ENCODE results near the gene LGR5. TPM values are rescaled to one million over a fixed set of nuclear protein-coding genes. Genes with fewer than 3 reads are reported as not detected.

Gene LGR5
- total RNA-seq, 1 experiment from 2014 or later, result not detected

DNA sequence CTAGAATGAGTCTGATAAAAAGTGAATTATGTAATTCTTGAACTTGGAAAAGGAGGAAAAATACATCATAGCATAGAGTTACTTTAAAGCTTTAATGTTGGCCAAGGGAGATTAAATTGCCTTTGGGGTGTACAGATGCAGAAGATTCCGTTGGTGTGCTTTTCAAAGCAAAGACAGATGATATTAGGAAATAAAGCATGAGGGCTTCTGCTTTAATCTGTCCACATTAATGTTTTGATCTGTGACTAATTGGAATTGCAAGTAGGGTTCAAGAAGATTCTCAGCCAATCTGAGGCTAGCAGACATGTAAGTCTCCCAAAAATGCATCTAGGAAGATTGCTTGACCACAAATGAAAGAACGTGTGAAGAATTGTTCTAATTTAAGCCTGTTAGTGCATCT is 35.2 kb downstream of the LGR5 start:
- Histone ChIP-seq H3K9me3 (ENCODE audit: insufficient read depth, low read depth) (no peaks in the 10 kb centered on the region), H4K20me1 (ENCODE audit: insufficient read depth) (no peaks in the 10 kb centered on the region), H3K36me3 (ENCODE audit: low read depth) (no peaks in the 10 kb centered on the region), H3K4me1 (replicated peaks; ENCODE audit: insufficient read depth) (no peaks in the 10 kb centered on the region), H3K4me2 (no peak overlapping the region), H2AFZ (no peak overlapping the region), H3K9me2 (ENCODE audit: insufficient read depth) (no peaks in the 10 kb centered on the region), H3K27me3 (ENCODE audit: insufficient read depth, low read depth) (no peaks in the 10 kb centered on the region), H3K79me2 (ENCODE audit: low read depth) (no peaks in the 10 kb centered on the region), H3F3A (ENCODE audit: insufficient read depth, low read depth) (no peaks in the 10 kb centered on the region), H3K27ac (no peak overlapping the region), H3K4me3 (no peak overlapping the region)
- CTCF ChIA-PET, result no interaction called here
- no peak for TF ChIP-seq EZH2 (IDR thresholded peaks at IDR 0.05; ENCODE audit: low read depth)
- TF ChIP-seq, protein P1, sequence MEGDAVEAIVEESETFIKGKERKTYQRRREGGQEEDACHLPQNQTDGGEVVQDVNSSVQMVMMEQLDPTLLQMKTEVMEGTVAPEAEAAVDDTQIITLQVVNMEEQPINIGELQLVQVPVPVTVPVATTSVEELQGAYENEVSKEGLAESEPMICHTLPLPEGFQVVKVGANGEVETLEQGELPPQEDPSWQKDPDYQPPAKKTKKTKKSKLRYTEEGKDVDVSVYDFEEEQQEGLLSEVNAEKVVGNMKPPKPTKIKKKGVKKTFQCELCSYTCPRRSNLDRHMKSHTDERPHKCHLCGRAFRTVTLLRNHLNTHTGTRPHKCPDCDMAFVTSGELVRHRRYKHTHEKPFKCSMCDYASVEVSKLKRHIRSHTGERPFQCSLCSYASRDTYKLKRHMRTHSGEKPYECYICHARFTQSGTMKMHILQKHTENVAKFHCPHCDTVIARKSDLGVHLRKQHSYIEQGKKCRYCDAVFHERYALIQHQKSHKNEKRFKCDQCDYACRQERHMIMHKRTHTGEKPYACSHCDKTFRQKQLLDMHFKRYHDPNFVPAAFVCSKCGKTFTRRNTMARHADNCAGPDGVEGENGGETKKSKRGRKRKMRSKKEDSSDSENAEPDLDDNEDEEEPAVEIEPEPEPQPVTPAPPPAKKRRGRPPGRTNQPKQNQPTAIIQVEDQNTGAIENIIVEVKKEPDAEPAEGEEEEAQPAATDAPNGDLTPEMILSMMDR (conservative IDR thresholded peaks at IDR 0.05), result no peak
- no TSS peak for BruUV-seq (replicated peaks)
- no peak for DNase-seq
- intact Hi-C loops (cut with micrococcal nuclease; ENCODE audit: unreplicated experiment), result no loop called here
- POLR2A ChIA-PET (ENCODE audit: unreplicated experiment), result no interaction called here

DNA sequence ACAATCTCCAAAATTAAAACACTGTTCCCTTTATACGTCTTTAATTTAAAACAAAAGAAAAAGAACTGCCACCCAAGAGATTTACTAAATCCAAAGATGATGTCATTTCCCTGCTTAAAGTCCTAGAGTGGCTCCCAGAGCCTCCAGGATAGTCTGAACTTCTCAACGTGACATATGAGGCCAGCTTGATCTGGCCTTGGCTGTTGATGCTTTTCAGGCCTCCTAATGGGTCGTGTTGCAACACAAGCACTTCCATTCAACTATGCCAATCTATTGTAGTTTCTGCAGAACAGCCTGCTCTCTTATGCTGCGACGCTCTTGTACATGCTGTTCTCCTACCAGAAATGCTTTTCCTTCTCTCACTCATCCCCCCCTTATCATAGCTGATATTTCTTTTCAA is 35.7 kb downstream of the LGR5 start:
- no peak for TF ChIP-seq EZH2 (IDR thresholded peaks at IDR 0.05; ENCODE audit: low read depth)
- TF ChIP-seq, protein P1 (conservative IDR thresholded peaks at IDR 0.05), result no peak
- no peaks in the 10 kb centered on the region for H3F3A ChIP-seq (ENCODE audit: insufficient read depth, low read depth)
- H3K4me1 ChIP-seq (replicated peaks; ENCODE audit: insufficient read depth), result no peaks in the 10 kb centered on the region
- H3K27ac ChIP-seq, result no peak overlapping the region
- no TSS peak for BruUV-seq (replicated peaks)
- DNase-seq, result no peak
- no peak overlapping the region for H3K4me3 ChIP-seq
- H3K9me2 ChIP-seq (ENCODE audit: insufficient read depth), result no peaks in the 10 kb centered on the region
- H3K4me2 ChIP-seq, result no peak overlapping the region
- no peaks in the 10 kb centered on the region for H3K27me3 ChIP-seq (ENCODE audit: insufficient read depth, low read depth)
- intact Hi-C loops (cut with micrococcal nuclease; ENCODE audit: unreplicated experiment), result no loop called here
- H3K79me2 ChIP-seq (ENCODE audit: low read depth), result no peaks in the 10 kb centered on the region
- H4K20me1 ChIP-seq (ENCODE audit: insufficient read depth), result no peaks in the 10 kb centered on the region
- no peaks in the 10 kb centered on the region for H3K36me3 ChIP-seq (ENCODE audit: low read depth)
- POLR2A ChIA-PET (ENCODE audit: unreplicated experiment), result no interaction called here
- CTCF ChIA-PET, result no interaction called here
- no peak overlapping the region for H2AFZ ChIP-seq
- H3K9me3 ChIP-seq (ENCODE audit: insufficient read depth, low read depth), result no peaks in the 10 kb centered on the region

DNA sequence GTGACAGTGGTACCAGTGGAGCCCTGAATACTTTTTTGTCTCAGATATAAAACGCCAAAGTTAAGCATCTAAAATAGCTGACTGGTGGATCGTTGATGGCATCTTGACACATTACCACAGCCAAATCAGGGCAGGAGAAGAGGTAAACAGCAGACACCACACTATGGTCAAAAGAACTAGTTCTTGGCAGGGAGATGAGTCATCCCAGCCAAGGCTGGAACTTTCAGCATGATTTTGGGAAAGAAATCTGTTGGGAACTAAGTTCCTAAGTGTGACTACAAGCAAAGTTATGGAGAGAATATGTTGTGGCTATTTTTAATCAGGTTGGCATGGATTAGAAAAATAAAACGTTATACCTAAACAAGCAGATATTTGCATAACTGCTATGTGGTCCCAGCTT is 36.9 kb downstream of the LGR5 start:
- no peaks in the 10 kb centered on the region for H4K20me1 ChIP-seq (ENCODE audit: insufficient read depth)
- no peaks in the 10 kb centered on the region for H3K9me3 ChIP-seq (ENCODE audit: insufficient read depth, low read depth)
- H3K79me2 ChIP-seq (ENCODE audit: low read depth), result no peaks in the 10 kb centered on the region
- no peak for DNase-seq
- TF ChIP-seq EZH2 (IDR thresholded peaks at IDR 0.05; ENCODE audit: low read depth), result no peak
- TF ChIP-seq, protein P1 (conservative IDR thresholded peaks at IDR 0.05), result no peak
- H3K36me3 ChIP-seq (ENCODE audit: low read depth), result no peaks in the 10 kb centered on the region
- CTCF ChIA-PET, result no interaction called here
- no peaks in the 10 kb centered on the region for H3F3A ChIP-seq (ENCODE audit: insufficient read depth, low read depth)
- H3K9me2 ChIP-seq (ENCODE audit: insufficient read depth), result no peaks in the 10 kb centered on the region
- no peaks in the 10 kb centered on the region for H3K27me3 ChIP-seq (ENCODE audit: insufficient read depth, low read depth)
- POLR2A ChIA-PET (ENCODE audit: unreplicated experiment), result no interaction called here
- no TSS peak for BruUV-seq (replicated peaks)
- no peak overlapping the region for H3K27ac ChIP-seq
- no peak overlapping the region for H2AFZ ChIP-seq
- intact Hi-C loops (cut with micrococcal nuclease; ENCODE audit: unreplicated experiment), result no loop called here
- no peak overlapping the region for H3K4me3 ChIP-seq
- H3K4me2 ChIP-seq, result no peak overlapping the region
- no peaks in the 10 kb centered on the region for H3K4me1 ChIP-seq (replicated peaks; ENCODE audit: insufficient read depth)
